HEK293 (cell line): ENCODE measurements around the gene CCL8.
A peak's percentile ranks its signal among the peaks of the same experiment; 100 is the strongest.

Experiments
- CTCF ChIA-PET: fragments of 350-600 bp; formaldehyde crosslinking; extraction: SDS; loops from one replicate; lab custom pipeline; 2021; ENCODE audit warnings: antibody characterized with exemption; lab: Yijun Ruan, JAX
- POLR2A ChIA-PET: fragments of 300-600 bp; formaldehyde crosslinking; extraction: SDS; loops from one replicate; lab custom pipeline; 2020; ENCODE audit warnings: antibody characterized with exemption, inconsistent platforms; lab: Yijun Ruan, JAX
- H3K27ac ChIP-seq: fragments of 200-500 bp; sonication (Bioruptor generic); 2 replicates; pipeline ENCODE4 v1.5.1; 2014; ENCODE audit warnings: low read depth, low read length, control low read depth, inconsistent platforms; ENCODE audit errors: extremely low read depth
- H3K36me3 ChIP-seq, 2 experiments: fragments of 200-500 bp in 1 of 2; sonication (Bioruptor generic) in 1 of 2; 1 replicate in 1 of 2; 2 replicates in 1 of 2; pipeline ENCODE4 v1.5.1; 2014 to 2017; ENCODE audit warnings: inconsistent platforms in 2 of 2, low read length in 2 of 2; ENCODE audit not compliant: control insufficient read depth in 2 of 2, insufficient read depth in 1 of 2
- H3K4me1 ChIP-seq: fragments of 200-500 bp; sonication (Bioruptor generic); 2 replicates; pipeline ENCODE4 v1.5.1; 2014; ENCODE audit warnings: mild to moderate bottlenecking, low read length, inconsistent platforms; ENCODE audit not compliant: control insufficient read depth, insufficient read depth
- H3K4me3 ChIP-seq: 2 replicates; pipeline ENCODE4 v1.5.1; 2011; ENCODE audit warnings: low read depth, mild to moderate bottlenecking, control low read depth, low read length, moderate library complexity
- H3K9me3 ChIP-seq: fragments of 200-500 bp; sonication (Bioruptor generic); 2 replicates; pipeline ENCODE4 v1.5.1; 2014; ENCODE audit warnings: low read depth, low read length, inconsistent platforms; ENCODE audit not compliant: control insufficient read depth, insufficient read depth
- BCL6B ChIP-seq: fragments of 450-650 bp; formaldehyde crosslinking; IDR thresholded peaks from 2 replicates; pipeline ENCODE4 v1.5.1; 2017; ENCODE audit warnings: missing biosample characterization, missing genetic modification characterization
- GLI2 ChIP-seq: fragments of 450-650 bp; formaldehyde crosslinking; IDR thresholded peaks from 2 replicates; pipeline ENCODE4; 2017; ENCODE audit warnings: missing biosample characterization, missing genetic modification characterization, low read depth, borderline replicate concordance
- MYNN ChIP-seq: fragments of 450-650 bp; formaldehyde crosslinking; IDR thresholded peaks from 2 replicates; pipeline ENCODE4 v1.5.1; 2016; ENCODE audit warnings: missing biosample characterization, missing genetic modification characterization, borderline replicate concordance
- PRDM4 ChIP-seq: fragments of 450-650 bp; formaldehyde crosslinking; IDR thresholded peaks from 2 replicates; pipeline ENCODE4 v1.5.1; 2017; ENCODE audit warnings: missing biosample characterization, missing genetic modification characterization
- PRDM6 ChIP-seq: fragments of 450-650 bp; formaldehyde crosslinking; IDR thresholded peaks from 2 replicates; pipeline ENCODE4 v1.5.1; 2017; ENCODE audit warnings: missing biosample characterization, missing genetic modification characterization
- REST ChIP-seq: fragments of 450-650 bp; formaldehyde crosslinking; IDR thresholded peaks from 2 replicates; pipeline ENCODE4 v1.5.1; 2016; ENCODE audit warnings: missing biosample characterization, missing genetic modification characterization
- SCRT1 ChIP-seq: fragments of 450-650 bp; formaldehyde crosslinking; IDR thresholded peaks from 2 replicates; pipeline ENCODE4 v1.5.1; 2016; ENCODE audit warnings: missing biosample characterization, missing genetic modification characterization, borderline replicate concordance
- SCRT2 ChIP-seq: fragments of 450-650 bp; formaldehyde crosslinking; IDR thresholded peaks from 2 replicates; pipeline ENCODE4 v1.5.1; 2016; ENCODE audit warnings: missing biosample characterization, missing genetic modification characterization
- ZBTB17 ChIP-seq: fragments of 450-650 bp; formaldehyde crosslinking; IDR thresholded peaks from 2 replicates; pipeline ENCODE4 v1.5.1; 2016; ENCODE audit warnings: missing biosample characterization, missing genetic modification characterization
- ZBTB21 ChIP-seq: fragments of 450-650 bp; formaldehyde crosslinking; IDR thresholded peaks from 2 replicates; pipeline ENCODE4 v1.5.1; 2017; ENCODE audit warnings: missing biosample characterization, missing genetic modification characterization
- ZBTB44 ChIP-seq: fragments of 450-650 bp; IDR thresholded peaks from 2 replicates; pipeline ENCODE4 v1.5.1; 2018; ENCODE audit warnings: missing biosample characterization, mild to moderate bottlenecking, missing genetic modification characterization
- ZFHX2 ChIP-seq: fragments of 450-650 bp; formaldehyde crosslinking; conservative IDR thresholded peaks from 2 replicates; pipeline ENCODE4 v1.5.1; 2016; ENCODE audit warnings: missing biosample characterization, missing genetic modification characterization
- ZFP3 ChIP-seq: fragments of 450-650 bp; formaldehyde crosslinking; IDR thresholded peaks from 2 replicates; pipeline ENCODE4 v1.5.1; 2016; ENCODE audit warnings: low read depth, missing biosample characterization, missing genetic modification characterization
- ZIC2 ChIP-seq: fragments of 450-650 bp; formaldehyde crosslinking; IDR thresholded peaks from 2 replicates; pipeline ENCODE4 v1.5.1; 2016; ENCODE audit warnings: missing biosample characterization, missing genetic modification characterization
- ZNF133 ChIP-seq: fragments of 450-650 bp; formaldehyde crosslinking; IDR thresholded peaks from 2 replicates; pipeline ENCODE4 v1.5.1; 2016; ENCODE audit warnings: missing biosample characterization, missing genetic modification characterization
- ZNF184 ChIP-seq: fragments of 450-650 bp; IDR thresholded peaks from 2 replicates; pipeline ENCODE4 v1.5.1; 2018; ENCODE audit warnings: missing biosample characterization, mild to moderate bottlenecking, missing genetic modification characterization
- ZNF223 ChIP-seq: fragments of 450-650 bp; formaldehyde crosslinking; IDR thresholded peaks from 2 replicates; pipeline ENCODE4 v1.5.1; 2016; ENCODE audit warnings: missing biosample characterization, missing genetic modification characterization
- ZNF248 ChIP-seq: fragments of 450-650 bp; formaldehyde crosslinking; IDR thresholded peaks from 2 replicates; pipeline ENCODE4 v1.5.1; 2017; ENCODE audit warnings: missing biosample characterization, missing genetic modification characterization
- ZNF416 ChIP-seq: fragments of 450-650 bp; formaldehyde crosslinking; IDR thresholded peaks from 2 replicates; pipeline ENCODE4 v1.5.1; 2016; ENCODE audit warnings: missing biosample characterization, missing genetic modification characterization
- ZNF433 ChIP-seq: fragments of 450-650 bp; formaldehyde crosslinking; IDR thresholded peaks from 2 replicates; pipeline ENCODE4 v1.5.1; 2016; ENCODE audit warnings: missing biosample characterization, missing genetic modification characterization, low read depth
- ZNF513 ChIP-seq: fragments of 450-650 bp; IDR thresholded peaks from 2 replicates; pipeline ENCODE4 v1.5.1; 2018; ENCODE audit warnings: missing biosample characterization, missing genetic modification characterization
- ZNF530 ChIP-seq: fragments of 450-650 bp; formaldehyde crosslinking; IDR thresholded peaks from 2 replicates; pipeline ENCODE4 v1.5.1; 2016; ENCODE audit warnings: low read depth, missing biosample characterization, missing genetic modification characterization
- ZNF558 ChIP-seq: fragments of 450-650 bp; formaldehyde crosslinking; IDR thresholded peaks from 2 replicates; pipeline ENCODE4 v1.5.1; 2016; ENCODE audit warnings: missing biosample characterization, missing genetic modification characterization
- ZNF654 ChIP-seq: fragments of 450-650 bp; formaldehyde crosslinking; IDR thresholded peaks from 2 replicates; pipeline ENCODE4 v1.5.1; 2016; ENCODE audit warnings: low read depth, missing biosample characterization, missing genetic modification characterization
- ZNF660 ChIP-seq: fragments of 450-650 bp; IDR thresholded peaks from 2 replicates; pipeline ENCODE4 v1.5.1; 2018; ENCODE audit warnings: missing biosample characterization, mild to moderate bottlenecking, missing genetic modification characterization
- ZNF707 ChIP-seq: fragments of 450-650 bp; formaldehyde crosslinking; IDR thresholded peaks from 2 replicates; pipeline ENCODE4 v1.5.1; 2016; ENCODE audit warnings: missing biosample characterization, missing genetic modification characterization

The CCL8 gene

GRCh38 chr17:34361478-34362061 lies 42.3 kb downstream of the CCL8 start:
- Histone ChIP-seq H3K36me3 (no peaks in the 10 kb centered on the region), H3K27ac (no peak overlapping the region), H3K9me3 (no peaks in the 10 kb centered on the region), H3K4me1 (no peaks in the 10 kb centered on the region), H3K4me3 (no peak overlapping the region)
- ChIA-PET CTCF (interaction anchor here (0.6 to 13.9 kb wide), 91 partner anchors 9 to 1687 kb away, joined by 3 to 578 read pairs (median 8); partner anchors contain the start of genes CCL11, CCL2, CCL7 and CCL8), POLR2A (interaction anchor here (0.6 to 1.5 kb wide), 4 partner anchors 38 to 468 kb away, joined by 3 to 5 read pairs (median 3); no protein-coding TSS in a partner anchor)
- TF ChIP-seq ZNF558 (no peak), ZNF654 (tag by site-specific recombination) (peak; percentile 100), ZNF530 (no peak), ZNF433 (no peak), SCRT2 (tag by site-specific recombination) (peak; percentile 60), SCRT1 (tag by site-specific recombination) (no peak), ZNF707 (no peak), ZBTB21 (tag by site-specific recombination) (no peak), ZNF248 (tag by site-specific recombination) (no peak), ZNF416 (no peak), ZNF223 (no peak), ZFHX2 (tag by site-specific recombination) (no peak), ZNF513 (0 out of 2 replicates have a peak, but pooled peaks have one; percentile 14), ZIC2 (tag by site-specific recombination) (0 out of 2 replicates have a peak, but pooled peaks have one; percentile 7), ZNF133 (tag by site-specific recombination) (no peak), ZBTB44 (tag by site-specific recombination) (peak; percentile 73), ZNF660 (tag by site-specific recombination) (peak; percentile 86; the same call in 1 of the 2 replicates), PRDM4 (tag by site-specific recombination) (no peak), ZFP3 (tag by site-specific recombination) (no peak), ZNF184 (tag by site-specific recombination) (peak; percentile 45; the same call in 1 of the 2 replicates), MYNN (tag by site-specific recombination) (no peak), BCL6B (tag by site-specific recombination) (no peak), REST (tag by site-specific recombination) (no peak), GLI2 (tag by site-specific recombination) (no peak), PRDM6 (tag by site-specific recombination) (no peak), ZBTB17 (tag by site-specific recombination) (peak; percentile 75)
